Upper lobe of left lung (tissue), 4 donors: ENCODE data around the gene LRBA.

Experiments
- CTCF ChIP-seq, 6 experiments: fragments of 450-650 bp in 4 of 6; fragments of 200-600 bp in 2 of 6; sonication (generic) in 2 of 6; IDR thresholded peaks; one replicate each; pipeline ENCODE4 v1.5.1; 2016 to 2019; ENCODE audit warnings: antibody characterized with exemption in 6 of 6
- POLR2A ChIP-seq, 4 donors: fragments of 450-650 bp; IDR thresholded peaks; one replicate each; pipeline ENCODE4 v1.5.1; 2016 to 2017; ENCODE audit warnings: antibody characterized with exemption in 4 of 4, mild to moderate bottlenecking in 2 of 4

GRCh38 chr4:150586162-150586810 lies 428.8 kb downstream of the LRBA start:
- TF ChIP-seq POLR2A (IDR thresholded peaks at IDR 0.05): no peak
- TF ChIP-seq CTCF (IDR thresholded peaks at IDR 0.05): no peak
